Measurements from ENCODE around the gene BATF3. TPM values are rescaled to one million over a fixed set of nuclear protein-coding genes. Genes with fewer than 3 reads are reported as not detected.

The BATF3 gene
- total and polyA plus RNA-seq, 2 of the 4 experiments (the other 2 are of a cell fraction): 1.6 to 3.9 TPM

- no peaks in the 10 kb centered on the region for H3K9me3 ChIP-seq (ENCODE audit: control insufficient read depth, insufficient read depth, low read length)
- H3K4me3 ChIP-seq (ENCODE audit: insufficient read depth, low read depth, low read length): peak overlapping the region; percentile 73
- H2BK15ac ChIP-seq (ENCODE audit: low read depth, low read length): no peak overlapping the region
- intact Hi-C loops (cut with micrococcal nuclease): loop anchor here (2.0 to 5.0 kb wide), 2 partner anchors 36 to 89 kb away; no protein-coding TSS in a partner anchor
- no peak overlapping the region for H2BK120ac ChIP-seq (ENCODE audit: low read depth, low read length)
- H4K20me1 ChIP-seq (ENCODE audit: insufficient read depth, low read length): no peaks in the 10 kb centered on the region
- 6% methylated on average over 17 of the region's 27 CpGs; no CpG with 5 or more reads in 1 of the 2 experiments for WGBS, 2 experiments (ENCODE audit: extremely low coverage in 2 of 2, insufficient read length in 1 of 2)
- H4K5ac ChIP-seq (ENCODE audit: low read depth, low read length): no peak overlapping the region
- H3K4me1 ChIP-seq (ENCODE audit: control insufficient read depth, insufficient read depth, low read length): peaks cover 3% of the 10 kb centered on the region; the same call in 1 of the 2 replicates
- peak overlapping the region; percentile 45; the same call in 1 of the 2 replicates for H3K4ac ChIP-seq (ENCODE audit: low read depth, low read length)
- H2BK20ac ChIP-seq (ENCODE audit: low read depth, low read length): no peak overlapping the region
- ChIA-PET POLR2A (ENCODE audit: unreplicated experiment) (interaction anchor here (0.5 kb wide), 1 partner anchor 84 kb away, joined by 3 read pairs; no protein-coding TSS in a partner anchor), CTCF (interaction anchor here (0.7 to 1.3 kb wide), 5 partner anchors 30 to 92 kb away, joined by 4 to 5 read pairs (median 4); no protein-coding TSS in a partner anchor)
- peak overlapping the region; percentile 70 for H3K4me2 ChIP-seq (ENCODE audit: low read depth, low read length)
- dilution Hi-C loops (cut with HindIII; ENCODE audit: low sequenced_read_pairs, unreplicated experiment): no loop called here
- ATAC-seq (ENCODE audit: low read depth) (peak; percentile 67), DNase-seq (peak; percentile 62)
- H3K27ac ChIP-seq (ENCODE audit: insufficient read depth, low read length): no peak overlapping the region; the same call in 1 of the 2 replicates
- H2AFZ ChIP-seq (replicated peaks; ENCODE audit: low read length, poor library complexity): peak overlapping the region; percentile 92
- no peak for TF ChIP-seq USF2 (IDR thresholded peaks at IDR 0.05; ENCODE audit: low read depth, low read length)
- TF ChIP-seq RAD21 (IDR thresholded peaks at IDR 0.05; ENCODE audit: low read length): peak; percentile 21; the same call in 1 of the 2 replicates
- TF ChIP-seq BHLHE40 (IDR thresholded peaks at IDR 0.05; ENCODE audit: low read depth, low read length): peak; percentile 33; the same call in 1 of the 2 replicates
- no peak for TF ChIP-seq RCOR1 (IDR thresholded peaks at IDR 0.05; ENCODE audit: insufficient replicate concordance, low read length)
- TF ChIP-seq CEBPB (IDR thresholded peaks at IDR 0.05; ENCODE audit: low read depth, low read length): peak; percentile 44; the same call in 1 of the 2 replicates
- TF ChIP-seq MXI1 (IDR thresholded peaks at IDR 0.05; ENCODE audit: borderline replicate concordance, low read depth, low read length): no peak
- TF ChIP-seq, protein P1, sequence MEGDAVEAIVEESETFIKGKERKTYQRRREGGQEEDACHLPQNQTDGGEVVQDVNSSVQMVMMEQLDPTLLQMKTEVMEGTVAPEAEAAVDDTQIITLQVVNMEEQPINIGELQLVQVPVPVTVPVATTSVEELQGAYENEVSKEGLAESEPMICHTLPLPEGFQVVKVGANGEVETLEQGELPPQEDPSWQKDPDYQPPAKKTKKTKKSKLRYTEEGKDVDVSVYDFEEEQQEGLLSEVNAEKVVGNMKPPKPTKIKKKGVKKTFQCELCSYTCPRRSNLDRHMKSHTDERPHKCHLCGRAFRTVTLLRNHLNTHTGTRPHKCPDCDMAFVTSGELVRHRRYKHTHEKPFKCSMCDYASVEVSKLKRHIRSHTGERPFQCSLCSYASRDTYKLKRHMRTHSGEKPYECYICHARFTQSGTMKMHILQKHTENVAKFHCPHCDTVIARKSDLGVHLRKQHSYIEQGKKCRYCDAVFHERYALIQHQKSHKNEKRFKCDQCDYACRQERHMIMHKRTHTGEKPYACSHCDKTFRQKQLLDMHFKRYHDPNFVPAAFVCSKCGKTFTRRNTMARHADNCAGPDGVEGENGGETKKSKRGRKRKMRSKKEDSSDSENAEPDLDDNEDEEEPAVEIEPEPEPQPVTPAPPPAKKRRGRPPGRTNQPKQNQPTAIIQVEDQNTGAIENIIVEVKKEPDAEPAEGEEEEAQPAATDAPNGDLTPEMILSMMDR (conservative IDR thresholded peaks at IDR 0.05; ENCODE audit: low read depth, low read length): 0 out of 2 replicates have a peak, but pooled peaks have one; percentile 20
- no peak overlapping the region for H4K91ac ChIP-seq (ENCODE audit: insufficient read depth, low read depth, low read length)
- H3K36me3 ChIP-seq (ENCODE audit: control insufficient read depth, insufficient read depth, low read length): no peaks in the 10 kb centered on the region
- in situ Hi-C loops (cut with MboI; ENCODE audit: low sequenced_read_pairs): no loop called here
- H3K79me1 ChIP-seq (ENCODE audit: low read depth in 1 of 2, low read length in 2 of 2): no peaks in the 10 kb centered on the region; a peak in 2 of 4 replicates
- H3K9me1 ChIP-seq (ENCODE audit: insufficient read depth, low read length): no peaks in the 10 kb centered on the region
- no peak overlapping the region for H2BK5ac ChIP-seq (ENCODE audit: low read depth, low read length, poor library complexity, severe bottlenecking)
- H2AK5ac ChIP-seq (ENCODE audit: low read depth, low read length): no peak overlapping the region; the same call in 1 of the 2 replicates
- no peak overlapping the region for H3K14ac ChIP-seq (replicated peaks; ENCODE audit: low read depth, low read length)
- H3K18ac ChIP-seq (ENCODE audit: low read depth, low read length): no peak overlapping the region
- H2AK9ac ChIP-seq (replicated peaks; ENCODE audit: low read depth, low read length, poor library complexity): no peak overlapping the region
- H3K23ac ChIP-seq (ENCODE audit: low read depth, low read length): peak overlapping the region; percentile 75; the same call in 1 of the 2 replicates
- no peak overlapping the region for H3K56ac ChIP-seq (ENCODE audit: extremely low read depth, insufficient read depth, low read length)
- no peak overlapping the region for H3K9ac ChIP-seq (ENCODE audit: low read depth, low read length)
- BruUV-seq (replicated peaks): no TSS peak
- H3K27me3 ChIP-seq (ENCODE audit: control insufficient read depth, insufficient read depth, low read length): no peaks in the 10 kb centered on the region
- H4K8ac ChIP-seq (ENCODE audit: low read depth in 2 of 2, low read length in 2 of 2): 0 out of 4 replicates have a peak overlapping the region, but pooled peaks of 1 of the 2 experiments have one; percentile 24
These were observed 1.5 kb upstream of the BATF3 start for GRCh38 chr1:212700892-212701819.

Data from IMR-90 (cell line).